ENCODE data around the gene HRG.
A peak's percentile ranks its signal among the peaks of the same experiment; 100 is the strongest.

The HRG gene

DNA sequence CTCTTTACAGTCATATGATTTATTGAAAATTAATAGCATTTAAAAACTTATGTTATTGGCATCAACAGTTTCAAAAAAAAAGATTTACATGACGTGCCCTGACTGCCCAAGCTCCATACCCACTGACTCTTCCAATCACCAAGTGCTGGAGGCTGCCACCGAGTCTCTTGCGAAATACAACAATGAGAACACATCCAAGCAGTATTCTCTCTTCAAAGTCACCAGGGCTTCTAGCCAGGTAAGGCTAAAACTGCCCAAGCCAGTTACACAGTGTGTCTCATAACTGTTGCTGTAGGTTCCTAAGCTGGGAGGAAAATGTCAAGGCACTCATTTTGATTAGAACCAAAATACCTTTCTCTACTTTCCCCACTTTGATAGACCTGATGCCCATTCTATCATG, 21.1 kb upstream of the HRG start:
- no peaks in the 10 kb centered on the region for H3K36me3 Mint-ChIP-seq
- peaks cover 6% of the 10 kb centered on the region for H3K27me3 Mint-ChIP-seq
- no peak overlapping the region for H3K27ac Mint-ChIP-seq
- H3K4me1 Mint-ChIP-seq: peaks cover 8% of the 10 kb centered on the region
- H3K4me3 Mint-ChIP-seq: no peak overlapping the region
- CTCF ChIA-PET: interaction anchor here (1.0 kb wide), 1 partner anchor 27 kb away, joined by 5 read pairs; no protein-coding TSS in a partner anchor
- no peaks in the 10 kb centered on the region for H3K9me3 Mint-ChIP-seq
- DNase-seq: no peak

- H3K36me3 Mint-ChIP-seq: no peaks in the 10 kb centered on the region
- H3K4me3 Mint-ChIP-seq: no peak overlapping the region
- CTCF ChIA-PET: no interaction called here
- H3K27ac Mint-ChIP-seq: no peak overlapping the region
- no peak for DNase-seq
- no peaks in the 10 kb centered on the region for H3K9me3 Mint-ChIP-seq
- H3K27me3 Mint-ChIP-seq: peaks cover 1% of the 10 kb centered on the region
- H3K4me1 Mint-ChIP-seq: peaks cover 8% of the 10 kb centered on the region
Observed at GRCh38 chr3:186646106-186646505, 19.7 kb upstream of the HRG start.

DNA sequence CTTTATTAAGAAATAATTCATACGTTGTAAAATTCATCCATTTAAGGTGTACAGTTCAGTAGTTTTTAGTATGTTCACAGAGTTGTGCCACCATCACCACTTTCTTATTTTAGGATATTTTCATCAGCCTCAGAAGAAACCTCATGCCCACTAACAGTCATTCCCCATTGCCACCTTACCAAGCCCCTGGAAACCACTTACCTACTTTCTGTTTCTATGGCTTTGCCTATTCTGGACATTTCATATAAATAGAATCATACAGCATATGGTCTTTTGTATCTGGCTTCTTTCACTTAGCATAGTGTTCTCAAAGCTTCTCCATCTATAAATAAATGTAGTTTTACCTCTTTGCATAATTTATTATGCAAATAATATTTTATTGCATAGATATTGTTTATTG, 19.0 kb upstream of the HRG start:
- no peaks in the 10 kb centered on the region for H3K9me3 Mint-ChIP-seq
- no peak overlapping the region for H3K27ac Mint-ChIP-seq
- CTCF ChIA-PET: interaction anchor here (0.7 kb wide), 1 partner anchor 174 kb away, joined by 3 read pairs; no protein-coding TSS in a partner anchor

GRCh38 chr3:186648851-186649250, 17.0 kb upstream of the HRG start:
- DNase-seq: no peak
- no peak overlapping the region for H3K27ac Mint-ChIP-seq
- peaks cover 3% of the 10 kb centered on the region for H3K4me1 Mint-ChIP-seq
- peaks cover 20% of the 10 kb centered on the region for H3K27me3 Mint-ChIP-seq
- no peaks in the 10 kb centered on the region for H3K9me3 Mint-ChIP-seq
- no peak overlapping the region for H3K4me3 Mint-ChIP-seq
- CTCF ChIA-PET: no interaction called here
- no peaks in the 10 kb centered on the region for H3K36me3 Mint-ChIP-seq

More for the DNA sequence above, 19.0 kb upstream of the HRG start:
- DNase-seq: no peak
- Mint-ChIP-seq H3K4me3 (no peak overlapping the region), H3K36me3 (no peaks in the 10 kb centered on the region), H3K4me1 (peaks cover 8% of the 10 kb centered on the region), H3K27me3 (peaks cover 7% of the 10 kb centered on the region)

- CTCF ChIA-PET: interaction anchor here (1.3 kb wide), 1 partner anchor 11 kb away, joined by 3 read pairs; no protein-coding TSS in a partner anchor
- no peak overlapping the region for H3K27ac Mint-ChIP-seq
- H3K9me3 Mint-ChIP-seq: no peaks in the 10 kb centered on the region
- H3K4me1 Mint-ChIP-seq: no peaks in the 10 kb centered on the region
- H3K36me3 Mint-ChIP-seq: no peaks in the 10 kb centered on the region
- no peak for DNase-seq
- peaks cover 24% of the 10 kb centered on the region for H3K27me3 Mint-ChIP-seq
- no peak overlapping the region for H3K4me3 Mint-ChIP-seq
Observed at GRCh38 chr3:186651678-186652215, 14.1 kb upstream of the HRG start.

DNA sequence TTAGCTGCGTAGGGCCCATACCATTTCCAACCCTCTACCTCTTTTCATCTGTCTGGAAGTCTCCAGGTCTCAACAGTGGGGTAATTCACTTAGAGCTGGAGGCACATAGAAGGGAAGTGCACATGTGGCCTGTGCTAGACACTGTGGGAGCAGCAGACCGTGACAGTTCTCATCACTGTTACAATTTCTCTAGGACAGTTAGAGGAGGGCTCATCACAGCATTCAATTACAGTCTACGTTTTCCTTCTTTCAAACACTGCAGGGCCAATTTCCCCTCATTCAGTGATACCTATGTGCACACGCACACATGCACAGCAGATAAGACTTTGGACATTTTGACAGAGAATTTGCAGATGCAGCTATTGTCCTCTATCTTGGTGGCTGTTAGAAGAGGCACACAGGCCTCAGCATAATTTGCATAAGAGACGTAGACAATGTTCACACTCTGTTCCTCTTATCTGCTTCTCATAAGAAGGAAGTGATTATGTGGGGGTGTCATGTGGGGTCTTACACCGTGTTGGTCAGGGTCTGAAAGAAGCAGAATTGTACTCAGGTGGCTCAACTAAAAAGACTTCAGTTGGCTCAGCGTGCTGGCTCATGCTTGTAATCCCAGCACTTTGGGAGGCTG, 12.6 kb upstream of the HRG start:
- H3K36me3 Mint-ChIP-seq: no peaks in the 10 kb centered on the region
- no peak overlapping the region for H3K27ac Mint-ChIP-seq
- no peak for DNase-seq
- no peaks in the 10 kb centered on the region for H3K9me3 Mint-ChIP-seq
- CTCF ChIA-PET: no interaction called here
- peaks cover 35% of the 10 kb centered on the region for H3K27me3 Mint-ChIP-seq
- H3K4me3 Mint-ChIP-seq: no peak overlapping the region
- no peaks in the 10 kb centered on the region for H3K4me1 Mint-ChIP-seq

DNA sequence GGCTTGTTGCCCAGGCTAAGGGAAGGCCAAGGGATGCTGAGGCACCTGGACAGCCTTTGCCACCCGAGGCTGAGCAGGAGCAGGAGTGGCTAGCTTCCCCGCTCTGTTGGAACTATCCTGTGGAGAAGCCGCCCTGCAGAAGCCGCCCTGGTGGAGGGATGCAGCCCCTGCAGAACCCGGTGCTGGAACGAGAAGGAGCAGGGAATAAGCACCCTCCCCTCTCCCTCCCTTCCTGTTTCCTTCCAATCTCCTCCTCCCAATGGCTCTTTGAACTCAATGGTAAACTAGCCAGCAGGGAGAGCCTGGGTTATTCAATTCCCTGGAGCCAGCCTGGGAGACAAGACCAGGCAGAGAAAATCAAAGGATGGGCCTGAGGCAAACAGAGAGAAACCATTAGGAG, 11.8 kb upstream of the HRG start:
- CTCF ChIA-PET: interaction anchor here (1.2 kb wide), 1 partner anchor 36 kb away, joined by 5 read pairs; no protein-coding TSS in a partner anchor
- Mint-ChIP-seq H3K36me3 (no peaks in the 10 kb centered on the region), H3K27me3 (peaks cover 41% of the 10 kb centered on the region), H3K4me3 (no peak overlapping the region), H3K4me1 (no peaks in the 10 kb centered on the region), H3K27ac (no peak overlapping the region), H3K9me3 (no peaks in the 10 kb centered on the region)
- no peak for DNase-seq

DNA sequence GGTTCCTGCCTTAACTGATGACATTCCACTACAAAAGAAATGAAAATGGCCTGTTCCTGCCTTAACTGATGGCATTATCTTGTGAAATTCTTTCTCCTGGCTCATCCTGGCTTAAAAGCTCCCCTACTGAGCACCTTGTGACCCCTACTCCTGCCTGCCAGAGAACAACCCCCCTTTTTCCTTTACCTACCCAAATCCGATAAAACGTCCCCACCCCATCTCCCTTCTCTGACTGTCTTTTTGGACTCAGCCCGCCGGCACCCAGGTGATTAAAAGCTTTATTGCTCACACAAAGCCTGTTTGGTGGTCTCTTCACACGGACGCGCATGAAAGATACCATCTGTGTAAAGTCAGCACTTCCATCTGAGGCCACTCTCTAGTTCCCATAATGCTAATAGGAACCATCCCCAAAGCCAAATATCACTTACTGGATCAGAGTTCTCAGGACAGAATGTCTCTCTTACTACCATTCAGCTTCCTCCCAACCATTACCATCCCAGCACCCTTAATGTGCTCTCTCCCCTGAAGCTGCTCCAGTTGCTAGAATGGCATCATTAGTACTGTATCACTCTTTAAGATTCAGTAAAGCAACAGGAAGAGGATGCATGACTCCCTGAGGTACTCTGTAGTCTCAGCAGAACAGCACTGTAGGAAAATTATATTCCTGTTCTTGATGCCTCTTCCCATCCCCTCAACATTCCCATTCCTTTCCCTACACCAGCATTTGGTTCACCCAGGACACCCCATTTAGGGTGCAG, 2.3 kb upstream of the HRG start:
- Mint-ChIP-seq H3K27me3 (peaks cover 26% of the 10 kb centered on the region), H3K4me3 (no peak overlapping the region), H3K27ac (no peak overlapping the region), H3K36me3 (no peaks in the 10 kb centered on the region), H3K9me3 (no peaks in the 10 kb centered on the region), H3K4me1 (peaks cover 4% of the 10 kb centered on the region)
- no peak for DNase-seq
- CTCF ChIA-PET: no interaction called here

DNA sequence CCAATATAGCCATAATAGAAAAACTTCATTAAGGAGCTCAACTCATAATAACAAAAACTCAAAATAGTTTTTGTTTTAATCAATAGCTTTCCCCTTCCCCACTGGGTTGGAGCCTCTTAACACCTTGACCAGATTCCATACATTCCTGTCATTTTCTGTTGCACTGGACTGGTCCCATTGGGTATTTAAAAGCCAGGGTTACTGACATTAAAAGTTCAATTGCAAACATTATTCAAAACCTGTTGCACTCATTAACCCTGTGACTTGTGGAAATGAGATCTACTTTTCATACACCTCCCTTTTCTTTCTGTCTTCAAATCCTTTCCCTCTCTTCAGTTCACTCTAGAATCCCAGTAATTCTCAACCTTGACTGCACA, 1.7 kb upstream of the HRG start:
- H3K9me3 Mint-ChIP-seq: no peaks in the 10 kb centered on the region
- no peak for DNase-seq
- no peak overlapping the region for H3K4me3 Mint-ChIP-seq
- H3K27ac Mint-ChIP-seq: no peak overlapping the region
- peaks cover 7% of the 10 kb centered on the region for H3K4me1 Mint-ChIP-seq
- no peaks in the 10 kb centered on the region for H3K36me3 Mint-ChIP-seq
- CTCF ChIA-PET: no interaction called here
- H3K27me3 Mint-ChIP-seq: peaks cover 22% of the 10 kb centered on the region

GRCh38 chr3:186664506-186664905, 1.3 kb upstream of the HRG start:
- peaks cover 19% of the 10 kb centered on the region for H3K27me3 Mint-ChIP-seq
- H3K27ac Mint-ChIP-seq: no peak overlapping the region
- H3K36me3 Mint-ChIP-seq: no peaks in the 10 kb centered on the region
- DNase-seq: no peak
- peaks cover 11% of the 10 kb centered on the region for H3K4me1 Mint-ChIP-seq
- CTCF ChIA-PET: no interaction called here
- no peaks in the 10 kb centered on the region for H3K9me3 Mint-ChIP-seq
- H3K4me3 Mint-ChIP-seq: no peak overlapping the region

DNA sequence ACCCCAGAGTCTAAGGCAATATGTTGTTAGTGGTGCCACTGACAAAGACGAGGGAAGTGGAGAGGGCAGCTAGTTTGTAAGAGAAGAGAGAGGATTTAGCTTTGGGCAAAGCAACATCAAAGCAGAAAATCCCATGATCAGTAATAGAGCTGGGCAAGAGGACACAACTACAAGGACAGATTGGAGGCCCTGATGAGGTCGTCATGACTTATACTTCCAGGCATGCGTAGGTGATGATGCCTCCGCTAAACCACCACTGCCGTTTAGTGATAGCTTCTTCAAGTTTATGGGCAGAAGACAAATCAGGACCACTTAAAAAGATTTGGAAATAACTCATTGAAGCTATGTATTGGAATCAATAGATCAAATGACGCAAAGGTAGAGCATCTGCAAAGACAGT, 2.6 kb downstream of the HRG start:
- no peak for DNase-seq
- H3K9me3 Mint-ChIP-seq: no peaks in the 10 kb centered on the region
- H3K36me3 Mint-ChIP-seq: no peaks in the 10 kb centered on the region
- H3K27me3 Mint-ChIP-seq: peaks cover 28% of the 10 kb centered on the region
- no peak overlapping the region for H3K4me3 Mint-ChIP-seq
- peaks cover 19% of the 10 kb centered on the region for H3K4me1 Mint-ChIP-seq
- H3K27ac Mint-ChIP-seq: no peak overlapping the region
- CTCF ChIA-PET: interaction anchor here (1.3 kb wide), 1 partner anchor 51 kb away, joined by 6 read pairs; no protein-coding TSS in a partner anchor

DNA sequence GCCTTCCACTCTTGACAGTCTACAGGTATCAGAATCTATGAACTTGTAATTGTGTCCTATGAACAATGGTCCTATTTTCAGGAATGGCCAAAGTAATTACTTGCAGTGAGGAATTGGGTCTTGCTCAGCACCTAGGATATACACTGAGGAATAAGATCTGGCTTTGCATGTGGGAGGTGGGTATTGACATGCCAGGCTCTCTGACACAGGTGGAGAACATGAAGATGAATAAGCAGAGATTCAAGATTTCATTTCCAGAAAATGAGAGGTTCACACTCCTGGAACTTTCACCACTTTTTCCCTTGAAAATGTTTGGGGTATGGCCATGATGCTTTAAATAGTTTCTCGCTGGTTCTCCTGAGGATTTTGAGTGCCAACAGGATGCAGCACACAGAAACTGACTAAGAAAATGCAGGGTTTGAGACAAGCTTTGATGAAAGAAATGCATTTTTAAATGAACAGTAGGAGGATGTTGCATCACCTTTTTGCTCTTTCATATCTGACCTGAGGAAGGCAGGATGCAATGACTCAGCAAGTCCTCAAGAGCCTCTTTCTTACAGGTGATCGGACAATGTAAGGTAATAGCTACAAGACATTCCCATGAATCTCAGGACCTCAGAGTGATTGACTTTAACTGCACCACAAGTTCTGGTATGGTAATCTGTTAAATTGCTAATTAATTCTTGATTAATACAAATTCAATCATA, 3.7 kb downstream of the HRG start:
- no peaks in the 10 kb centered on the region for H3K36me3 Mint-ChIP-seq
- no peak for DNase-seq
- CTCF ChIA-PET: no interaction called here
- H3K27ac Mint-ChIP-seq: peak overlapping the region; percentile 0
- no peaks in the 10 kb centered on the region for H3K9me3 Mint-ChIP-seq
- H3K27me3 Mint-ChIP-seq: peaks cover 24% of the 10 kb centered on the region
- no peak overlapping the region for H3K4me3 Mint-ChIP-seq
- peaks cover 19% of the 10 kb centered on the region for H3K4me1 Mint-ChIP-seq

DNA sequence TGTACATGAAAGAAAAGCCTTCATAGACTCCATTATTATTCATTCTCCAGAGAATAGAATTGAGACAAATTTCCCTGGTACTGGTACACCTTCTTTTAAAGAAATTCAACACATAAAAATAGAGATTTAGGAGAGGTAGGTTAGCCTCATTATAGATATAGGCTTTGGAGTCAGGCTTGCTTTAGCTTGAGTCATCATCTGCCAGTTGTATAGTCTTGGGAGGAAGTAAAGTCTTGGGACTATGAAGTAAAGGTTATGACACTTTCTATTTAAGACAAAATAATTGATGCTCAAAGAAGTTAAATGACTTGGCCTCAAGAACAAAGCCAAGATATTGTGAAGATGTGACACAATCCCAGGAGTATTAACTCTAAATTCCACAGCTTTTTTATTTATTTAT, 4.3 kb downstream of the HRG start:
- peaks cover 24% of the 10 kb centered on the region for H3K27me3 Mint-ChIP-seq
- H3K27ac Mint-ChIP-seq: no peak overlapping the region
- H3K9me3 Mint-ChIP-seq: no peaks in the 10 kb centered on the region
- peaks cover 19% of the 10 kb centered on the region for H3K4me1 Mint-ChIP-seq
- H3K36me3 Mint-ChIP-seq: no peaks in the 10 kb centered on the region
- CTCF ChIA-PET: no interaction called here
- no peak for DNase-seq
- H3K4me3 Mint-ChIP-seq: no peak overlapping the region

- H3K36me3 Mint-ChIP-seq: no peaks in the 10 kb centered on the region
- CTCF ChIA-PET: no interaction called here
- no peaks in the 10 kb centered on the region for H3K9me3 Mint-ChIP-seq
- H3K4me3 Mint-ChIP-seq: no peak overlapping the region
- H3K27ac Mint-ChIP-seq: no peak overlapping the region
- DNase-seq: no peak
- peaks cover 19% of the 10 kb centered on the region for H3K4me1 Mint-ChIP-seq
- peaks cover 31% of the 10 kb centered on the region for H3K27me3 Mint-ChIP-seq
Observed at GRCh38 chr3:186671051-186671450, 5.2 kb downstream of the HRG start.
